ENCODE results near the gene NUF2. TPM values are rescaled to one million over a fixed set of nuclear protein-coding genes. Genes with fewer than 3 reads are reported as not detected.
"Not testable (repeated sequence)": the region's sequence is repeated elsewhere in the genome, so short reads cannot be mapped to it uniquely, and the experiment has no call there.

Gene NUF2
- total RNA-seq, 3 donors from 2014 or later: 1.0 to 8.0 (median 2.3) TPM

- Histone ChIP-seq H3K36me3 (ENCODE audit: low read depth) (no peaks in the 10 kb centered on the region), H3K4me3 (no peak overlapping the region), H3K9me3 (no peaks in the 10 kb centered on the region), H3K4me1 (ENCODE audit: low read depth) (no peaks in the 10 kb centered on the region)
- ATAC-seq (no peak), DNase-seq (no peak)
- intact Hi-C loops (cut with DNase I, micrococcal nuclease): no loop called here
- no peak for TF ChIP-seq CTCF (IDR thresholded peaks at IDR 0.05)
Measured at GRCh38 chr1:163308811-163309210, 12.9 kb upstream of the NUF2 start.

DNA sequence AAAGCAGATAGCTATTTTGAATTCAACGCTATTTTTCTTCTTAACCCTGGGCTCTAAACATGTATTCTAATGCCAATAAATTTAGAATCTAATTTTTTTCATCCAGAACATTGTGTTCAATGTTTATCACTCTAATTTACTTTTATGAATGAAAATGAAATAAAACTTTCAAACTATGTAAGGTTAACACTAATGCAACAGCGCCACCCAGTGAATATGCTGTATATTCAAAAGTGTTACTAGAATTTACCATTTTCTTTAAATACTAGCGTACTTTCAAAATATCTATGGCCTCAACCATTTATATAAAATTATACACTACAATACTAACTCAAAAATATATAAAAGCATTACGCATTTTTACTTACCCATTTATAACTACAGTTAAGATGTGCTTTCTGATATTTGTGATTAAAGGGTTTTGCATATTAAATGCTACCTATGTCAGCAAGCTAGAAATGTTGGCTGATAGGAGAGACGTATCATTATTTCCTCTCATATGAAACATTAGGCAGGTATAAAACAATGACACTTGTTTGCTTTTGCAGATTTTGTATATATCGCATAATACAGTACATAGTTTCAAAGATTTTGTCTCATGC lies 5.9 kb upstream of the NUF2 start:
- peak; percentile 54 for TF ChIP-seq CTCF (IDR thresholded peaks at IDR 0.05)
- no peak overlapping the region for H3K4me3 ChIP-seq
- no peaks in the 10 kb centered on the region for H3K36me3 ChIP-seq (ENCODE audit: low read depth)
- intact Hi-C loops (cut with DNase I, micrococcal nuclease): loop anchor here (10.0 kb wide), 2 partner anchors 241 to 461 kb away; no protein-coding TSS in a partner anchor
- DNase-seq (peak in 1 of 3 donors; percentile 54), ATAC-seq (no peak)
- no peaks in the 10 kb centered on the region for H3K9me3 ChIP-seq
- H3K4me1 ChIP-seq (ENCODE audit: low read depth): peaks cover 5% of the 10 kb centered on the region

GRCh38 chr1:163320891-163321290 lies 863 bp upstream of the NUF2 start:
- no peak for ATAC-seq

DNA sequence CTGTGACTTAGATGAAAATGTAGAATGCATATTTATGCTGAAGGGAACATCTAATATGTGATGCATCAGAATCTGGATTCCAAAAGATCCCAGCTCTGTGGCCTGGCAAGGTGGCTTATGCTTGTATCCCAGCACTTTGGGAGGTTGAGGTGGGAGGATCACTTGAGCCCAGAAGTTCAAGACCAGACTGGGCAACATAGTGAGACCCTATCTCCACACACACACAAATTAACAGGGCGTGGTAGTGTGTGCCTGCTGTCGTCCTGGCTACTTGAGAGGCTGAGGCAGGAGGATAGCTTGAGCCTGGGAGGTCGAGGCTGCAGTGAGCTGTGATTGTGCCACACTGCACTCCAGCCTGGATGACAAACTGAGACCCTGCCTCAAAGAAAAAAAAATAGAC lies 1.6 kb downstream of the NUF2 start:
- H3K4me3 ChIP-seq; intact Hi-C loops (cut with DNase I, micrococcal nuclease); DNase-seq; ATAC-seq; H3K36me3 ChIP-seq (ENCODE audit: low read depth); H3K9me3 ChIP-seq: not testable (repeated sequence)
- H3K4me1 ChIP-seq (ENCODE audit: low read depth): peaks cover 16% of the 10 kb centered on the region

More at GRCh38 chr1:163320891-163321290, 863 bp upstream of the NUF2 start:
- H3K36me3 ChIP-seq (ENCODE audit: low read depth): no peaks in the 10 kb centered on the region
- H3K4me3 ChIP-seq: peak overlapping the region; percentile 38
- no peak for TF ChIP-seq CTCF (IDR thresholded peaks at IDR 0.05)
- DNase-seq: no peak
- no peaks in the 10 kb centered on the region for H3K9me3 ChIP-seq
- H3K4me1 ChIP-seq (ENCODE audit: low read depth): peaks cover 16% of the 10 kb centered on the region
- intact Hi-C loops (cut with DNase I, micrococcal nuclease): no loop called here

- Histone ChIP-seq H3K36me3 (ENCODE audit: low read depth) (no peaks in the 10 kb centered on the region), H3K4me1 (ENCODE audit: low read depth) (no peaks in the 10 kb centered on the region), H3K9me3 (peaks cover 6% of the 10 kb centered on the region), H3K4me3 (no peak overlapping the region)
- no peak for TF ChIP-seq CTCF (IDR thresholded peaks at IDR 0.05)
- intact Hi-C loops (cut with DNase I, micrococcal nuclease): no loop called here
- DNase-seq (no peak), ATAC-seq (no peak)
Measured at GRCh38 chr1:163331116-163331515, 9.4 kb downstream of the NUF2 start.

- Histone ChIP-seq H3K9me3 (peaks cover 6% of the 10 kb centered on the region), H3K4me3 (no peak overlapping the region), H3K4me1 (ENCODE audit: low read depth) (no peaks in the 10 kb centered on the region), H3K36me3 (ENCODE audit: low read depth) (no peaks in the 10 kb centered on the region)
- no peak for ATAC-seq
- DNase-seq: no peak
- intact Hi-C loops (cut with DNase I, micrococcal nuclease): no loop called here
- no peak for TF ChIP-seq CTCF (IDR thresholded peaks at IDR 0.05)
Measured at GRCh38 chr1:163335216-163335615, 13.5 kb downstream of the NUF2 start.

All from mucosa of descending colon (tissue), 3 donors.